T follicular helper cell (primary cell): Measurements from ENCODE around the gene KBTBD13.
A peak's percentile ranks its signal among the peaks of the same experiment; 100 is the strongest.
"Not testable (repeated sequence)": the region's sequence is repeated elsewhere in the genome, so short reads cannot be mapped to it uniquely, and the experiment has no call there.

ENCODE experiments used
- DNase-seq: peaks from one replicate; pipeline ENCODE4 v3.0.0-alpha.2; 2020; ENCODE audit warnings: low read depth

The KBTBD13 gene

DNA sequence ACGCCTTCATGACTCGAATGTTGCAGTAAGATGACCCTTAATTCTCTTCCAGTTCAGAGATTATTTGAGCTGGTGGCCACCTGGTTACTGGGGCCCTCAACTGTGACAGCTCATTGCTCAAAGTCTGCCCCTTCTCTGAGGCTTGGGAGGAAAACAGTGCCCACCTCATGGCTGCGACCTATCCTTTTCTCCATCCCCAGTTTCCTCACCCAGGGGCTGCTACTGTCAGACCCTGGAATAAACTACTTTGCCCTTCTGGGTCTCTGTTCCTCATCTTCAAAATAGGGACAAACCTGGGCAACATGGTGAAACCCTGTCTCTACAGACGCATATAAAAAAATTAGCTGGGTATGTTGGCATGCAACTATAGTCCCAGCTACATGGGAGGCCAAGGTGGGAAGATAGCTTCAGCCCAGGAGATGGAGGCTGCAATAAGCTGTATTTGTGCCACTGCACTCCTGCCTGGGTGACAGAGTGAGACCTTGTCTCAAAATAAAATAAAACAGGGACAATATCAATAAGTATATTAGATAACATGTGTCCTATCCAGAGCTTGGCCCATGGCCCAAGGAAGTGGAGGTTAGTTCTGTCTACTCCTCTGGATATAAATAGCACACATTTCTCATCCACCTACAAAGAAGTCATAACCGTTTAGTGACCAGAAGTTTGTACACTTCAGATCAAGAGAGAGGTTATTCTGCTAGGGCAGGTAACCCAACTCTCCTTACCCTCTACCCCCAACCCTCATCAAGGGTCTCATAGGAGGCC is 6.6 kb upstream of the KBTBD13 start:
- DNase-seq = no peak

DNA sequence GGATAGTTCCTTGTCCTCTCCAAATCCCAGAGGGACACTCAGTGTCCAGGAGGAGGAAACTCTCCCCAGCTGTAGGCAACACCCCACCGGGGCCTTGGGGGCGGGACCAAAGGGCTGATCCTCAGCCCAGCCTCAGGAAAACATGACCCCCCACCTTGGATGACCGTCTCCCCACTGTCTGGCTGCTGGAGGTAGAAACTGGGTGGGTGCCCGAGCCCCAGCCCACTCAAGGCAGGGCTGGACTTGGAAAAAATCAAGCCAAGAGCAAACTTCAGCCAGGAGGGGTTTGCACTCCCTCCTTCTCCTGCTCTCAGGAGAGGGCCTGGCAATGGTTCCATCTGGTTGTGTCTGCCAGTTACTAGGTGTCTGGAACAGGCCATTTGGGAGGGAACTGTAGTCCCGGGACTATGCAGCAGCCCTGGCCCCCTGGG is 5.2 kb upstream of the KBTBD13 start:
- no peak for DNase-seq

DNA sequence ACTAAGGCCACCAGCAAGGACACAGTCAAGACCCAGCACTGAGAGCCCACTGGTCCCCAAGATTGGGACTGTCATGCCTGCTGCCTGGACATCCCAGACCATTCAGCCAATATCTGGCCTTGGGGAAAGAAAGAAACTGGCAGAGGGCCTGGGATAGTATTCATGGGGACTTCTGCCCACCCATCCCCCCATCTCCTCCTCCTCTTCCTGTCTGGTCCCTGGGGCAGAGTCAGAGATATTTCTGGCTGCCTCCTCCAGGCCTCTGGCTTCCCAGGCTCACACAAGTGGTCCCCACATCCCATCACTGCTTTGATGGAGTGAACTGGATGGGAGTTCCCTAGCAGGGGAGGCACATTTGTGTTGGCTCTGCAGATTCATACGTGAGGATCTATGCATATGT is 4.5 kb upstream of the KBTBD13 start:
- DNase-seq = no peak

DNA sequence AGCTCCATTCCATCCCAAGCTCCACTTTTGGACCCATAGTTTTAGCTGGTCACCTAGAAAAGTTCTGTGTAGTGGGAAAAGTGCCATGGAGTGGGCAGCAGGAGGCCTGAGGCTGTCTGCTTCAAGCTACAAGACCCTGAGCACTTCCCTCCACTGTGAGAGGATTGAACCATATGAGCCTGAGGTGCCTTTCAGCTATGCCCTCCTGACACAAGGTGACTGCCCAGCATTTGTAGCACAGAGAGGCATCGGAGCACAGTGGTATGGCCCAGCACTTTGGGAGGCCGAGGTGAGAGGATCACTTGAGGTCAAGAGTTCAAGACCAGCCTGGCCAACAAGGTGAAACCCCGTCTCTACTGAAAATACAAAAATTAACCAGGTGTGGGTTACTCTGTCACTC is 3.9 kb upstream of the KBTBD13 start:
- DNase-seq = no peak

DNA sequence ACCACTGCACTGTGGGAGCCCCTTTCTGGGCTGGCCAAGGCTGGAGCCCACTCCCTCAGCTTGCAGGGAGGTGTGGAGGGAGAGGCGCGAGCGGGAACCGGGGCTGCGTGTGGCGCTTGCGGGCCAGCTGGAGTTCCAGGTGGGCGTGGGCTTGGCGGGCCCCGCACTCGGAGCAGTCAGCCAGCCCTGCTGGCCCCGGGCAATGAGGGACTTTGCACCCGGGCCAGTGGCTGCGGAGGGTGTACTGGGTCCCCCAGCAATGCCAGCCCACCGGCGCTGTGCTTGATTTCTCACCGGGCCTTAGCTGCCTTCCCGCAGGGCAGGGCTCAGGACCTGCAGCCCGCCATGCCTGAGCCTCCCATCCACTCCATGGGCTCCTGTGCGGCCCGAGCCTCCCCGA is 1.6 kb upstream of the KBTBD13 start:
- DNase-seq = not testable (repeated sequence)

DNA sequence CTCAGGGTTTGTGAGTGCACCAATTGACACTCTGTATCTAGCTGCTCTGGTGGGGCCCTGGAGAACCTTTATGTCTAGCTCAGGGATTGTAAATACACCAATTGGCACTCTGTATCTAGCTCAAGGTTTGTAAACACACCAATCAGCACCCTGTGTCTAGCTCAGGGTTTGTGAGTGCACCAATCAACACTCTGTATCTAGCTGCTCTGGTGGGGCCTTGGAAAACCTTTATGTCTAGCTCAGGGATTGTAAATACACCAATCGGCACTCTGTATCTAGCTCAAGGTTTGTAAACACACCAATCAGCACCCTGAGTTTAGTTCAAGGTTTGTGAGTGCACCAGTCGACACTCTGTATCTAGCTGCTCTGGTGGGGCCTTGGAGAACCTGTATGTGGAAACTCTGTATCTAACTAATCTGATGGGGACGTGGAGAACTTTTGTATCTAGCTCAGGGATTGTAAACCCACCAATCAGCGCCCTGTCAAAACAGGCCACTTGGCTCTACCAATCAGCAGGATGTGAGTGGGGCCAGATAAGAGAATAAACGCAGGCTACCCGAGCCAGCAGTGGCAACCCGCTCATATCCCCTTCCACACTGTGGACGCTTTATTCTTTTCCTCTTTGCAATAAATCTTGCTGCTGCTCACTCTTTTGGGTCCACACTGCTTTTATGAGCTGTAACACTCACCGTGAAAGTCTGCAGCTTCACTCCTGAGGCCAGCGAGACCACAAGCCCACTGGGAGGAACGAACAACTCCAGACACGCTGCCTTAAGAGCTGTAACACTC is 745 bp upstream of the KBTBD13 start:
- not testable (repeated sequence) for DNase-seq

DNA sequence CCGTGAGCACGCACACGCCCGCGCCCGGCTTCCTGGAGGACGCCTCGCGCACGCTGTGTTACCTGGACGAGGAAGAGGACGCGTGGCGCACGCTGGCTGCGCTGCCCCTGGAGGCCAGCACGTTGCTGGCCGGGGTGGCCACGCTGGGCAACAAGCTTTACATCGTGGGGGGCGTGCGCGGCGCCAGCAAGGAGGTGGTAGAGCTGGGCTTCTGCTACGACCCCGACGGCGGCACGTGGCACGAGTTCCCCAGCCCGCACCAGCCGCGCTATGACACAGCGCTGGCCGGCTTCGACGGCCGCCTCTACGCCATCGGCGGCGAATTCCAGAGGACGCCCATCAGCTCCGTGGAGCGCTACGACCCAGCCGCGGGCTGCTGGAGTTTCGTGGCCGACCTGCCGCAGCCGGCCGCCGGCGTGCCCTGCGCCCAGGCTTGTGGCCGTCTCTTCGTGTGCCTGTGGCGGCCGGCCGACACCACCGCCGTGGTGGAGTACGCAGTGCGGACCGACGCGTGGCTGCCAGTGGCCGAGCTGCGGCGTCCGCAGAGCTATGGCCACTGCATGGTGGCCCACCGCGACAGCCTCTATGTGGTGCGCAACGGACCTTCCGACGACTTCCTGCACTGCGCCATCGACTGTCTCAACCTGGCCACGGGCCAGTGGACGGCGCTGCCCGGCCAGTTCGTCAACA is 890 bp downstream of the KBTBD13 start:
- no peak for DNase-seq

DNA sequence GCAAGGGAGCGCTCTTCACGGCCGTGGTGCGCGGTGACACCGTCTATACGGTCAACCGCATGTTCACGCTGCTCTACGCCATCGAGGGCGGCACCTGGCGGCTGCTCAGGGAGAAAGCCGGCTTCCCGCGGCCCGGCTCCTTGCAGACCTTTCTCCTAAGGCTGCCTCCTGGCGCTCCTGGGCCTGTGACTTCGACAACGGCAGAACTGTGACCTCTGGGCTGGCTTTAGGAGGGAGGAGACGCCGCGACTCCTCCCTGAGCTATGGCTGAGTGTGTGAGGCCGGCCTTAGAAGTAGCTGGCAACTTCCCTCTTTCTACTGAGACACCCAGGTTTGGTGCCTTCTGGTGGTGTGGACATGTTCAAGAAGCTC is 1.4 kb downstream of the KBTBD13 start:
- DNase-seq = peak; percentile 18

DNA sequence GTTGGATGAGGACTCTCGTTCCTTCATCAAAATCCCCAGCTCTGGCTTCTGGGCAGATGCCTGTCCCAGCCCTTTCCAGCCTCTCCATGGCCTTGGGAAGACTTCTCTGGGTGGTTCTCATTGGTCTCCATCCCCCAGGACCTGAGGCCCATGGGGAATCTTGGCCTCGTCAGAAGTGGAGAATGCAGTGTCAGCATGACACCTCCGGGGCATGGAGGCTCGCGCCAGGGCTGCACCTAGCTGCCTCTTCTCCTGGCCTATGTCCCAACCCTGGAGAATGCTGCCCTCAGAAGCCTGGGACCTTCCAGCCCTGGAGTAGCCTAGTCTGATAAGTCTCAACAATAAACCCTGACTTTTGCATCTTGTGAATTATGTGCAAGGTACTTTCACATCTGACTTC is 3.0 kb downstream of the KBTBD13 start:
- DNase-seq = no peak

DNA sequence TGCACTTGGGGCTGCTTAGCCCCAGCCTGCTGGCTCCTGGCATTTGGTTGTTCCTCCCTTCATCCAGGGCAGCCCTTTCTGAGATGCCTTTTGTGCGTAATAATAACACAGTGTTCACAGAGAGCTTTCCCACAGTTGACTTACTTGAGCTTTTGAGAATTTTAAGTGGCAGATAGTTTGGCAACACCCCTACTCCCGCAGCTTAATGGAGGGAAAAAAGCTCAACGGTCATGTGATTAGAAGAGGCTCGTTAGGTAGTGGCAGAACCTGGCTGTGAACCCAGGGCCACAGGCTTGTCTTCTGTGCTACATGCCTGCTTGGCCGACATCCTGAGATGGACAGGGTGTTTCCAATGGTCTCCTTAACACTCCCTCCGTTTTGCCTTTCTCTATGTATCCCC is 4.7 kb downstream of the KBTBD13 start:
- no peak for DNase-seq

DNA sequence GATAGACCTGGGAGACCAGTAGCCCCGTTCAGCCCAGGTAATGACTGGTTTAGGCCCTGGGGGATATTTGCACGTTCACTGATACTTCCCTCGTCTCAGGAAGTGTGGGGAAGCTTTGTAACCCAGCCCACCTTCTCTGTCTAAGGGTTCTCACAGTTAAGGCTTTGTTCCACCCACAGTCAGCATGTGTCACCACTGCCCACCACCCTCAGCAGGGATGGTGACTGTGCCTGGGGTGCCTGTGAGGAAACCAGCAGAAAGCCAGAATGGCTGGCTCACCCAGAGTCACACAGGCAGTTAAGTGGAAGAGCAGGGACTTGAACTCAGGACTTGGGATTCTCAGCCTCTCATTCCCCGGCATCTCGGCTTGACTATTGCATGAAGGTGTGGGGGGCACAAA is 5.2 kb downstream of the KBTBD13 start:
- no peak for DNase-seq

DNA sequence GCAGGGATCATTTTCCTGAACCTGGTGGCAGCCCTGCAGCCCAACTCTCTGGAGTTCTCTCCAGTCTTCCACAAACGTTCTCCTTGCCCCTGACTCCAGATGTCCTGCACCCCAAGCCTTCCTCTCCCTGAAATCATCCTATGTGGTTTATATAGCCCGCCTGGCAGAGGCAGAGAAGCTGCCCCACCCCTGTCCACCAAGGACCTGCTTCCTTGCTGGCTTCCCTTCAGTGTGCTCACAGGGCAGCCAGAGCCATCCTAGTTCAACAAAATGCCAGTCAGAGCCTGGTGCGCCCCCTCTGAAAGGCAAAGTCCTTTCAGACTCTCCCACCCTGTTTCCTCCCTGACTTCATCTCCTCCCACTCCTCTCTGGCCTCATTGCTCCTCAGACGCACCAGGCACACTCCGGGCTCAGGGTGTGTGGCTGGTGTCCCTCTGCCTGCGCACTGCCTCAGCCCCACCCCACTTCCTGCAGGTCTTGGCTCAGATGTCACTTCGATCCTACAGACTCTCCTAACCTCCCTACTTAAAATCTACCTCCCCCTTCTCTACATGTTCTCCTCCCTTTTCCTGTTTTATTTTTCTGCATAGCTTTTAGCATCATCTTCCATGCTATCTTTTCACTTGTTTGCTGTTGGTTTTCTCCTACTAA is 5.9 kb downstream of the KBTBD13 start:
- DNase-seq = no peak

DNA sequence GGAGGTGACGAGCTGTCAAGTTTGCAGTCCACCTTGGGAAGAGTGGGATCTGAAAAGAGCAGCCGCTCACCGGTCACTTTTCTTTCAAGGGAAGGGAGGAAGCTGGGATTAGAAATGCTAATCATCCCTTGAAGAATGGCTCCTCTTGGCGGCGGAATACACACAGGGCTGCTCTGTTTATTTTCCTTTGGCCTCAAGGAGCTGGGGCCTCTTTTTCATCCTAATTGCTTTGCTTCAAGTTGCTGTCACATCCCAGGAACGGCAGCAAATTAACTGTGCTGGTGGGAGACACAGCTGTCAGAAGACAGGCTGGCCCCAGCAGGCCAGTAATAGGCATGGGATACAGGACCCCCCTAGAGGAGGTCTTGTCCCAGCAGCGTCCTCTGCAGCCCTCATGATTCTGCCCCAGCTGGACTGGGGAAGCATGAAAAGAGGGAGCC is 6.7 kb downstream of the KBTBD13 start:
- no peak for DNase-seq

DNA sequence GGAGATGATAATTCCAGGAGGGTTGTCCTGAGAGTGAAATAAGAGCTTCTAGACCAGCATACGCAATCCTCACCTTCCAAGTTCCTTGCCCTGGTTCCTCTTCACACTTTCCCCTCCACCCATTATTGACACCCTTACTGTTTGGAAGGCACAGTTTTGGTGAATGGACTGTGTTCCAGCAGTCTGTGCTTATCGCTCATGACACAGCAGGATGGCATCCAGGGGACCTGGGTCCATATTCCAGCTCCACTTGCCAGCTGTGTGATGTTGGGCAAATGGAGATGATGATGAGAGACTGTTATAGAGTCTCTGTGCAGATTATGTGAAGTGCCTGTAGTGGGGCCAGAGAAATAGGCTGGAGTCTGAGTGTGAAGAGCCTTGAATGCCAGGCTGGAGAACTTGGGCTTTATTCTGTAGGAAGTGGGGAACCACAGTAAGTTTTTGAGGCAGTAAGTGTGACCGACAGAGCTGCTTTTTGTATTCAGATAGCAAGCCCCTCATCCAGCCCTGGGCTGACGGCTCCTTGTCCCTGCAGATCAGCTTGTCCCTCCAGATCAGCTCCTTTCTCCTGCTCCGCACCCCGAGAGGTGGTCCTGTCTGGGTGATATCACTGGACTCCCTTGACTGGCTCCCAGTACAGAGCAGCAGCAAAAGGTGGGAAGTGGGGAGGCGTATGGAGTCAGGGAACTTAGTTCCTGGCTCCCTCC is 8.1 kb downstream of the KBTBD13 start:
- DNase-seq = no peak

DNA sequence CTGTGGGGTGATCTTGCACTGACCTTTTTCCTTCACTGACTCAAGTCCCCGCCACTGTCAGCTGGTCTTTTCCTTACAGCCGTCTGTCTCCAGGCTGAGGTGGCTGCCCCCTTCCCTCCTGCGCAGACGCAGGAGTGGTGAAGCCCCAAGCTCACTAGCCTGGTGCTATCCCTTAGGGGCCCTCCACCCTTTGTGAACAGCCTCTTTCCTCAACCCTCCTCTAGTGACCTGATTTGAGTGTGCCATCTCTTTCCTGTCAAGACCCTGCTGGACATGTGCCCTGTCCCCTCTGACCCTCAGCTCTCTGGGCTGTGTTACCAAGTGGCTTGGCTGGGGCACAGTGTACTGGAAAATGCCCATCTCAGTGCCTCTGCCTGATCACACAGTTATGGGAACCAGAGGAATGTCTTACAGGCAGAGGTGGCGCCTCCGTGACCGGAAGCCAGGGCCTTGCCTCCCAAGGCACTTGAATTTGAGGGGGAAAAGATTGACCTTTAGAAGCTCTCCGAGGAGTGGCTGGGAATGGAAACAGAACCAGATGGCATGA is 8.7 kb downstream of the KBTBD13 start:
- no peak for DNase-seq

DNA sequence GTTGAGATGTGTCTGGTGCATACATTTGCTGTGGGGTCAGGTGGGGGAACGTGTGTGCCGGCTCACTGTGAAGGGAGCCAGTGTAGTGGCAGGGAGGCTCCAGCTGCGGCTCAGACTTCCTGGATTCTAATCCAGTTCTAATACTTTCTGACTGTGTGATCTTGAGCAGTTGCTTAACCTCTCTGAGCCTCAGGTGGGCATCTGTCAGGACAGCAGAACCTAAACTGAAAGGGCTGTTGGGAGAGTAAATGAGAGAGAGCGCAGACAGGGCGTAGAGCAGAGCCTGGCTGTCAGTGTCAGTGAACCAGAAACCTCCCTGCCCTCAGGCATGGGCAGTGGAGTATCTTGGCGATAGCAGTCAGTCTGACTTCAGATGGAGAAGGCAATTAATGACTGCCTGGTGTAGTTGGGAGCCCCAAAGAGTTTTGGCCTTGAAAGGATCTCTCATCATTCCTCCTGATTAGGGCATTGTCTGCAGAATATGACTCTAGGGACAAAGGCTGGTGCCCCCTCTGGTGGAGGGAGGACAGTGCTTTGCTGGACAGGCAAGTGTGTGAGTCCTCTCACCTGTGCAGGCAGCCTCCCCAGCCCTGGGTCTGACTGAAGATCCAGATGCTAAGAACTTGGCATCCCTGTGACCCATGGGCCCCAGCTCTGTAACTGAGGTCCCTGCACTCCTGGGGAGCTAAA is 9.6 kb downstream of the KBTBD13 start:
- DNase-seq = no peak

DNA sequence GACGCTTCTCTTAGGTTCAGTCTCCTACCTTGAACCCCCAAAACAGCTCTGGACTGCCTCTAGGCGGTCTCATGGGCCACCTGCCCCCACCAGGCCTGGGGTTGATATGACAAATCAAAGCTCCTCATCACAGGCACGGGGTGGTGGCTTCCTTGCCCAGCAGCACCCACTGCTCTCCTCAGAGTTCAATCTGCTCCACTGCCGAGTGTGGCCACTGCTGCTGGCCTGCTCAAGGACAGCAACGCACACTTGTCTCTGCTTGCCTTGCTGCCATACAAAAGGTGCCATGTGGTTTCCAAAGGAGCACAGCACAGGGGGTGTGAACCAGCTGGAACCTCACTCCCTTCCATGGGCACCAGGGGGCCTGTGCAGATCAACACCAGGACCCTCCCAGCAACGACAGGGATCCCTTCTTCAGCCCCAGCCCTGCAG is 10.2 kb downstream of the KBTBD13 start:
- no peak for DNase-seq

DNA sequence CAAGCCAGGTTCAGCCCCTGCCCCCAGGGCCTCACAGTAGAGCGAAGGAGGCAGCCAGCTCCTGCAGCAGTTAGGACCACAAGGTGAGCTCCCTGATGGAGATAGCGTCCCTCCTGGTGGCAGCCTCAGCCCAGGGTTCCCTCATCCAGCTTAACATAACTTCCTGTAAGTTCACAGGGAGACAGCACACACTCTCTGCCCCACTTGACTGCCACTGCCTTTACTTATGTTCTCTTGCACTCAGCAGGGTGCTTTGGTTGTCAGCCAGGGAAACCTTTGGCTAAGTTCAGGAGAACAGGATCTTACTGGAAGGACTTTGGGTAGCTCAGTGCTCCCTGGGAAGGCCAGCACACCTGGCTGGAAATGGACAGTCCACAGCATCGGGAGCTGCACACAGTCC is 10.9 kb downstream of the KBTBD13 start:
- no peak for DNase-seq

DNA sequence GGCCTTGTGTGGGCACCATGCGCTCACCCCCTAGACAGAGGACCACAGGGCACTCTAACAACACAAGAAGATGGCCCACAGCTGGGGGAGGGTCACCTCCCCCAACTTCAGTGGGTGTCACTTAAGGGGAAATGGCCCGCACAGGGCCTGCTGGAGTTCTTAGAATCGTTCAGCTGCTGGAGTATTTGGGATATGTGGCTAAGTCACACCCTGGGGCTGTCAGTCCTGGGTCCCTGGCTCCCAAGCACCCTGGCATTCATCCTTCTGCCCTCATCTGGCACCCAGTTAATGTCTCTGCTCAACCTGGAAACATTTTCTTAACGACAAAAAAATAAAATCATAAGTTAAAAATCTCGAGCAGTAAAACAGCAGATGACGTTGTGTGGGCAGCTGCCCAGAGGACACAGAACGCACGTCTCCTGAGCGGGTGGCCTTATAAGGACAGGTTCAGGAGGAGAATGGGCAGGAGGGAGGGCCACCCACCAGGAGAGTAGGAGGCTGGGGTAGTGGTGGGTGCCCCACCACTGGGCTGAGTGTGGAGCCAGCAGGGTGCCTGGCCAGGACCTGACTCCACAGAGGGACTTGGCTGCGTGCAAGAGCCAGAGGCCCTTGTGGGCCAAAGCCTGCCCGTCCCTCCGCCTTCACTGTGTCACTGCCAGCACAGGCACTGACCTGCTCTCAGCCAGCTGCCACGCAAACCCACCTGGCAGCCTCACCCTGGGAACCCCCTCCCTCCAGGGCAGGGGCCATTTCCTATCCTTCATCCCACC is 11.5 kb downstream of the KBTBD13 start:
- no peak for DNase-seq

DNA sequence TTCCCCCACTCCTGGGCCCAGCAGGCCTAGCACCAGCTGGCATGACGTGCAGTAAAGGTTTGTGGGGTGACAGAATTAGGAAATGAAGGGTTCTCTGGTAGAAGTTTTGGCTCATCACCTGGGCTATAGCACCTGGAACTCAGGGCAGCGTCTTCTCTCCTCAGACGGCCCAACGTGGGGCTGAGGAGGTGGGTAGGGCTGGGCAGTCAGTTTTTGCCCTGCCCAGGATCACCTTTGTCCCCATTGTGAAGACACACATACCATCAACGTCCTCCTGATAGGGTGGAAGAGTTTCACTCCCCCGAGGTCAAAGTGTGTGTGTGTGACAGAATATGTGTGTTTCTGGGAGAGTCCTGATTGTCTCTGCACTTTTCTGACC is 12.1 kb downstream of the KBTBD13 start:
- no peak for DNase-seq
